GM23338 (cell line): ENCODE data around the gene DUSP7. TPM values are rescaled to one million over a fixed set of nuclear protein-coding genes. Genes with fewer than 3 reads are reported as not detected.

Experiments
- ATAC-seq: fragments of 200-7000 bp; cut with Tn5 transposase; 3 replicates; pipeline ENCODE4 v1.9.1; 2020
- DNase-seq: peaks from one replicate; pipeline ENCODE4 v3.0.0-alpha.2; 2015; ENCODE audit warnings: low spot score
- H2AFZ ChIP-seq: fragments of 200-600 bp; sonication (generic); 2 replicates; pipeline ENCODE4 v1.8.0; 2016; ENCODE audit warnings: antibody characterized with exemption, mild to moderate bottlenecking, moderate library complexity
- H3F3A ChIP-seq: fragments of 200-600 bp; sonication (generic); replicated peaks from 2 replicates; pipeline ENCODE4 v1.8.0; 2017; ENCODE audit warnings: antibody characterized with exemption, mixed run types, low read depth
- H3K27ac ChIP-seq: fragments of 200-600 bp; sonication (generic); 2 replicates; pipeline ENCODE4 v1.6.1; 2016; ENCODE audit warnings: low read depth
- H3K27me3 ChIP-seq: fragments of 200-600 bp; sonication (generic); 2 replicates; pipeline ENCODE4 v1.8.0; 2016; ENCODE audit warnings: mild to moderate bottlenecking, mixed run types, moderate library complexity; ENCODE audit not compliant: insufficient read depth
- H3K36me3 ChIP-seq: fragments of 200-600 bp; sonication (generic); 2 replicates; pipeline ENCODE4 v1.8.0; 2016; ENCODE audit warnings: mild to moderate bottlenecking; ENCODE audit not compliant: insufficient read depth
- H3K4me1 ChIP-seq: fragments of 200-600 bp; sonication (generic); 2 replicates; pipeline ENCODE4 v1.8.0; 2016; ENCODE audit warnings: mild to moderate bottlenecking, moderate library complexity; ENCODE audit not compliant: insufficient read depth
- H3K4me2 ChIP-seq: fragments of 200-600 bp; sonication (generic); 2 replicates; pipeline ENCODE4 v1.7.1; 2017; ENCODE audit warnings: mixed run types
- H3K4me3 ChIP-seq: fragments of 200-600 bp; sonication (generic); 2 replicates; pipeline ENCODE4 v1.6.1; 2016; ENCODE audit warnings: mixed run types
- H3K79me2 ChIP-seq: fragments of 200-600 bp; sonication (generic); replicated peaks from 2 replicates; pipeline ENCODE4 v1.8.0; 2017; ENCODE audit warnings: mild to moderate bottlenecking; ENCODE audit not compliant: insufficient read depth
- H3K9me2 ChIP-seq: fragments of 200-600 bp; sonication (generic); 2 replicates; pipeline ENCODE4 v1.8.0; 2017; ENCODE audit not compliant: insufficient read depth
- H4K20me1 ChIP-seq: fragments of 200-600 bp; sonication (generic); replicated peaks from 2 replicates; pipeline ENCODE4 v1.8.0; 2017; ENCODE audit warnings: mild to moderate bottlenecking; ENCODE audit not compliant: insufficient read depth
- H3K27ac Mint-ChIP-seq: 2 replicates; pipeline ENCODE4 v1.8.0; 2020; ENCODE audit warnings: inconsistent platforms, mild to moderate bottlenecking, moderate library complexity, mixed read lengths
- H3K27me3 Mint-ChIP-seq: 3 replicates; pipeline ENCODE4 v1.8.0; 2022; ENCODE audit warnings: low read depth, mild to moderate bottlenecking, moderate library complexity, mixed read lengths, inconsistent platforms; ENCODE audit not compliant: insufficient read depth, poor library complexity
- H3K36me3 Mint-ChIP-seq: 3 replicates; pipeline ENCODE4 v1.8.0; 2021; ENCODE audit warnings: low read depth, mild to moderate bottlenecking, inconsistent platforms, moderate library complexity, mixed read lengths
- H3K4me1 Mint-ChIP-seq: 3 replicates; pipeline ENCODE4 v1.8.0; 2020; ENCODE audit warnings: mild to moderate bottlenecking, inconsistent platforms, mixed read lengths
- H3K4me3 Mint-ChIP-seq: 3 replicates; pipeline ENCODE4 v1.8.0; 2021; ENCODE audit warnings: moderate library complexity, mild to moderate bottlenecking, inconsistent platforms, mixed read lengths
- H3K9me3 Mint-ChIP-seq: 3 replicates; pipeline ENCODE4 v1.8.0; 2020; ENCODE audit warnings: moderate library complexity, mild to moderate bottlenecking, inconsistent platforms, mixed read lengths
- CREB1 ChIP-seq: fragments of 250-450 bp; sonication (Bioruptor Pico); IDR thresholded peaks from 2 replicates; pipeline ENCODE4 v1.5.0; 2020; ENCODE audit warnings: low read depth, mild to moderate bottlenecking, moderate library complexity
- CTCF ChIP-seq, 2 experiments: fragments of 200-600 bp in 1 of 2; sonication (generic) in 1 of 2; conservative IDR thresholded peaks; 2 replicates each; pipeline versions ENCODE4 v1.5.1 to v1.6.1; 2016 to 2017; ENCODE audit warnings: antibody characterized with exemption in 2 of 2, low read depth in 2 of 2, mild to moderate bottlenecking in 2 of 2, moderate library complexity in 1 of 2
- ETS1 ChIP-seq: IDR thresholded peaks from 2 replicates; pipeline ENCODE4 v1.6.1; 2016; ENCODE audit warnings: antibody characterized with exemption
- EZH2 ChIP-seq: fragments of 200-600 bp; sonication (generic); IDR thresholded peaks from one replicate; pipeline ENCODE4 v1.8.0; 2017; ENCODE audit warnings: antibody characterized with exemption, mild to moderate bottlenecking, low read depth; ENCODE audit not compliant: unreplicated experiment
- JUNB ChIP-seq: IDR thresholded peaks from one replicate; pipeline ENCODE4 v1.6.1; 2016; ENCODE audit warnings: antibody characterized with exemption; ENCODE audit not compliant: unreplicated experiment
- POLR2AphosphoS5 ChIP-seq: IDR thresholded peaks from 2 replicates; pipeline ENCODE4 v1.6.1; 2016; ENCODE audit warnings: antibody characterized with exemption, low read depth
- STAT1 ChIP-seq: IDR thresholded peaks from one replicate; pipeline ENCODE4 v1.6.1; 2016; ENCODE audit warnings: antibody characterized with exemption; ENCODE audit not compliant: unreplicated experiment
- ZNF331 ChIP-seq: fragments of 250-450 bp; sonication (Bioruptor Pico); IDR thresholded peaks from 2 replicates; pipeline ENCODE4 v1.5.0; 2020; ENCODE audit warnings: low read depth, mild to moderate bottlenecking, moderate library complexity
- polyA plus RNA-seq: library from polyadenylated mRNA; unstranded; fragments of >200 nt; fragmentation: Nextera tagmentation; extraction: Ambion mirVana; gene quantifications from 2 replicates; pipeline ENCODE4 v1.2.1, GENCODE V29; 2016
- total RNA-seq: library from RNA; depleted of rRNA; stranded (reverse); fragments of >200 nt; shearing (Covaris generic); gene quantifications from 2 replicates; pipeline ENCODE4 v1.2.3, GENCODE V29; 2014
- TF ChIP-seq, protein P1 (sequence below): IDR thresholded peaks from one replicate; pipeline ENCODE4 v1.6.1; 2018; ENCODE audit warnings: antibody characterized with exemption; ENCODE audit not compliant: unreplicated experiment

Gene DUSP7
- total and polyA plus RNA-seq, 2 experiments from 2014 or later = 5.6 to 14.7 TPM

DNA sequence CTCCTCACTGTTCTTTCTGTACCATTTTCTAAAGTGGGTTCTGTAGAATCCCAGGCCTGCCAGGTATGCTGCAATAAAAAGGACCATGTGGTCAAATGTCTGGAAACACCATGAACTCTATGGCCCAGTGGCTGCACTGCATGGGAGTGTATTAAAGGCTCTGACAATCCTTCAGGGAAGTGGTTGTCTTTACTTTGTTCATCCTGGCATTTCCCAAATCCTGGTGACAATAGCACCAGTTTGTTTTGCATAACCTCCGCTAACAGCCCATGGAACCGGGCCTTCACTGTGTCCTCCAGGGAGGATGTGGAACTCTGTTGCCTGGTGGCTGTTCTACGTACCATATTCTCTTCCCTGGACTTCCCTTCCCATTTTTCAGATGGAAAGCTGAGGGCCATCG is 11.2 kb upstream of the DUSP7 start (continued):
- TF ChIP-seq POLR2AphosphoS5 (no peak), STAT1 (no peak), EZH2 (no peak), ETS1 (no peak)
- TF ChIP-seq, protein P1, sequence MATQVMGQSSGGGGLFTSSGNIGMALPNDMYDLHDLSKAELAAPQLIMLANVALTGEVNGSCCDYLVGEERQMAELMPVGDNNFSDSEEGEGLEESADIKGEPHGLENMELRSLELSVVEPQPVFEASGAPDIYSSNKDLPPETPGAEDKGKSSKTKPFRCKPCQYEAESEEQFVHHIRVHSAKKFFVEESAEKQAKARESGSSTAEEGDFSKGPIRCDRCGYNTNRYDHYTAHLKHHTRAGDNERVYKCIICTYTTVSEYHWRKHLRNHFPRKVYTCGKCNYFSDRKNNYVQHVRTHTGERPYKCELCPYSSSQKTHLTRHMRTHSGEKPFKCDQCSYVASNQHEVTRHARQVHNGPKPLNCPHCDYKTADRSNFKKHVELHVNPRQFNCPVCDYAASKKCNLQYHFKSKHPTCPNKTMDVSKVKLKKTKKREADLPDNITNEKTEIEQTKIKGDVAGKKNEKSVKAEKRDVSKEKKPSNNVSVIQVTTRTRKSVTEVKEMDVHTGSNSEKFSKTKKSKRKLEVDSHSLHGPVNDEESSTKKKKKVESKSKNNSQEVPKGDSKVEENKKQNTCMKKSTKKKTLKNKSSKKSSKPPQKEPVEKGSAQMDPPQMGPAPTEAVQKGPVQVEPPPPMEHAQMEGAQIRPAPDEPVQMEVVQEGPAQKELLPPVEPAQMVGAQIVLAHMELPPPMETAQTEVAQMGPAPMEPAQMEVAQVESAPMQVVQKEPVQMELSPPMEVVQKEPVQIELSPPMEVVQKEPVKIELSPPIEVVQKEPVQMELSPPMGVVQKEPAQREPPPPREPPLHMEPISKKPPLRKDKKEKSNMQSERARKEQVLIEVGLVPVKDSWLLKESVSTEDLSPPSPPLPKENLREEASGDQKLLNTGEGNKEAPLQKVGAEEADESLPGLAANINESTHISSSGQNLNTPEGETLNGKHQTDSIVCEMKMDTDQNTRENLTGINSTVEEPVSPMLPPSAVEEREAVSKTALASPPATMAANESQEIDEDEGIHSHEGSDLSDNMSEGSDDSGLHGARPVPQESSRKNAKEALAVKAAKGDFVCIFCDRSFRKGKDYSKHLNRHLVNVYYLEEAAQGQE = no peak

- H3K27me3 Mint-ChIP-seq = peaks cover 17% of the 10 kb centered on the region
- H3K4me3 ChIP-seq = no peak overlapping the region
- H3K4me1 ChIP-seq = no peaks in the 10 kb centered on the region
- H3K79me2 ChIP-seq = no peaks in the 10 kb centered on the region
- H3K27ac ChIP-seq = no peak overlapping the region
- H3K4me3 Mint-ChIP-seq = no peak overlapping the region
- no peak for DNase-seq
- no peaks in the 10 kb centered on the region for H3K36me3 ChIP-seq
- ATAC-seq = no peak
- no peak overlapping the region for H2AFZ ChIP-seq
- H3K27me3 ChIP-seq = no peaks in the 10 kb centered on the region
- no peak overlapping the region for H3K4me2 ChIP-seq
- no peaks in the 10 kb centered on the region for H3K36me3 Mint-ChIP-seq
- no peak overlapping the region; the same call in 1 of the 2 replicates for H3K27ac Mint-ChIP-seq
- H3K4me1 Mint-ChIP-seq = no peaks in the 10 kb centered on the region
- no peaks in the 10 kb centered on the region for H3K9me2 ChIP-seq
- no peaks in the 10 kb centered on the region for H3F3A ChIP-seq
- no peaks in the 10 kb centered on the region for H3K9me3 Mint-ChIP-seq
- no peaks in the 10 kb centered on the region for H4K20me1 ChIP-seq
- TF ChIP-seq ZNF331 (CRISPR knock-in tag) = no peak
- TF ChIP-seq POLR2AphosphoS5 = no peak
- no peak for TF ChIP-seq EZH2
- no peak for TF ChIP-seq JUNB
- TF ChIP-seq, protein P1 = no peak
- no peak for TF ChIP-seq CREB1 (CRISPR knock-in tag)
- TF ChIP-seq CTCF (conservative IDR thresholded peaks at IDR 0.05; ENCODE audit: low read depth in 2 of 2) = no peak
Observed at GRCh38 chr3:52067046-52067445, 10.7 kb upstream of the DUSP7 start.
